HG02870 (cell line): ENCODE measurements around the gene ZRANB3.

Source experiments
- ATAC-seq: cut with Tn5 transposase; IDR thresholded peaks from one replicate; pipeline ENCODE4 v1.9.1; 2021; ENCODE audit warnings: mild to moderate bottlenecking, moderate library complexity; ENCODE audit not compliant: unreplicated experiment

Gene ZRANB3

DNA sequence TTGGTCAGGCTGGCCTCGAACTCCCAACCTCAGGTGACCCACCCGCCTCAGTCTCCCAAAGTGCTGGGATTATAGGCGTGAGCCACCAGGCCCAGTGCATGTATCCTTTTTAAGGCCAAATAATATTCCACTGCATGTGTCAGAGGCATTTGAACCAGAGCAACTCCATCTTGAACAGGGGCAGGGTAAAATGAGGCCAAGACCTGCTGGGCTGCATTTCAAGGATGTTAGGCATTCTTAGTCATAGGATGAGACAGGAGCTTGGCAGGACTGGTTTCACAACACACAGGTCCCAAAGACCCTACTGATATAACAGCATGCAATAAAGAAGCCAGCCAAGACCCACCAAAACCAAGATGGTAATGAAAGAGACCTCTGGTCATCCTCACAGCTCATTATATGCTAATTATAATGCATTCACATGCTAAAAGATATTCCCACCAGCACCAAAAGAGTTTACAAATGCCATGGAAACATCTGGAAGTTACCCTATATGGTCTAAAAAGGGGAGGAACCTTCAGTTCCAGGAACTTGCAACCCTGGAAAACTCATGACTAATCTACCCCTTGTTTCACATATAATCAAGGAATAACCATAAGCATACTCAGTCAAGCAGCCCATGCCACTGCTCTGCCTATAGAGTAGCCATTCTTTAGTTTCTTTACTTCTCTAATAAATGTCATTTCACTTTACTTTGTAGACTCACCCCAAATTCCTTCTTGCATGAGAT lies 274.3 kb downstream of the ZRANB3 start:
- no peak for ATAC-seq

DNA sequence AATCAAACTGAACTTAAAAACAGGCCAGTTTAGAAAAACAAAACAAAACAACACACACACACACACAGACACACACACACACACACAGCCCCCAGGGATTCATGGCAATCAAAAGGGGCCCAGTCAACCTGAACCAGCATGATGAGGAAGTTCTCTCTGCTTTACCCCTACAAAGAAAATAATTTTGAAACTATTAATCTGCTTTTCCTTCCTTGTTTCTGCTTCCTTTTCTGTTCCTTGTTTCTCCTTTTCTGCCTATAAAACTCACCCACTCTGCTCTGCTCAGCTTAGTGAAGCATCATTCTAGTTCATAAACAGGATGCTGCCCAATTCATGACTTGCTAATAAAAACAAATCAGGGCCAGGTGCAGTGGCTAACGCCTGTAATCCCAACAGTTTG lies 275.8 kb downstream of the ZRANB3 start:
- no peak for ATAC-seq

DNA sequence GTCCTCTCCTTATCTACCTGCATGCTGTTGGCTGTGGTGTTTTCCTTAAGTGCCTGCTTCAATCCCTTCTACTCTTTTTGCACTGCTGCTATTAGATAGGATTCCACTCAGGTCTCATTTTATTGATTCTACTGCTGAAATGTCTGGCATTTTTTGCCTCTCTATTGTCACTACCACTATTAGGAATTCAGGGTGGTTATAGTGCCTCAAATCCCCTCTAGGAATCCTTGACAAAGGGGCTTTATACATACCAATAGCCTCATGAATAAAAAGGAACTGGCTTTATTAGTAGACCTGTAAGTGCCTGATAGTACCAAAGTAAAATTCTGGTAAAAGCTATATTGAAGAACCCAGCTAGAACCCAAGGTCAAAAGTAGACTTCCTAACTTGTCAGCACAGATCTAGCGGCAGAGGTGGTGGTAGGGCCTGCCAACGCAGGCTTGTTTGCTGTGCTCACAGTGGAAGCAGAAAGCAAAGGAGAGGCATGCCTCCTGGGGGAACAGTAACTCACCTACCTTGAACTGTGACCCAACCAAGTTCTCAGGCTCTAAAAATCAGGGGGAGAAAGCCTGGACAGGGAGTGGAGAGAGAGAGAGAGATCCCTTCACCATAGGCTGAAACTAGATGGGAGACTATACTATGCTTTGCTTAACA lies 278.1 kb downstream of the ZRANB3 start:
- no peak for ATAC-seq

DNA sequence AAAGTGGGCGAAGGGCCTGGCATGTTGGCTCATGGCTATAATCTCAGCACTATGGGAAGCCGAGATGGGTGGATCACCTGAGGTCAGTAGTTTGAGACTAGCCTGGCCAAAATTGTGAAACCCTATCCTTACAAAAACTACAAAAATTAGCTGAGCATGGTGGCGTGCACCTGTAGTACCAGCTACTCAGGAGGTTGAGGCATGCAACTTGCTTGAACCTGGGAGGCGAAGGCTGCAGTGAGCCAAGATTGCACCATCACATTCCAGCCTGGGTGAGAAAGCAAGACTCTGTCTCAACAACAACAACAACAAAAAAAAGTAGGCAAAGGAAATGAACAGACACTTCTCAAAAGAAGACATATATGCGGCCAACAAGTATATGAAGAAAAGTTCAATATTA lies 282.4 kb downstream of the ZRANB3 start:
- no peak for ATAC-seq

DNA sequence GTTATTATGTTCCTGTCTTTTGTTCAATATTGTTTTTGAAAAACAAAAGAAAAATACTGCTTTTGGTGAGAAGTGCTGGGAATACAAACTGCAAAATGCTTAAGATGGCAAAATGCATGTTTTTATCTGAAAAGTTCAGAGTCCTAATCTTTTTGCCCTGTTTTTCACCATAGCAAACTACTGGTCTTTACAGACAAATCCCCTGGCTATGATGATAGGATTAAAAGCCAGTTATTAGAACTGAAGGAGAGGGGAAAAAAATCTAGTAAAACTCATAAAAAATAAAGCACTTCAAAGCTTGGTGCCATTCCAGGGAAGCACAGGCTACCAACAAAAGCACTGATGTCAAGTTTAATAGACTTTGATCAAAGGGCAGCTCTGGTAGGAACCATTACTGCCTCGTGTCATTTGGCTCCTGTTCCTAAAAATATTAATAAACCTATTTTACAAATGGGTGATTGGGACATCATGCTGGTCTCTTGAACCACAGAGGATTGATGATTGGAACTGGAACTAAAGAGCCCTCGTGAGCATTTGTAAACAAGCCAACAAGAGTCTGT lies 284.2 kb downstream of the ZRANB3 start:
- ATAC-seq, result no peak

DNA sequence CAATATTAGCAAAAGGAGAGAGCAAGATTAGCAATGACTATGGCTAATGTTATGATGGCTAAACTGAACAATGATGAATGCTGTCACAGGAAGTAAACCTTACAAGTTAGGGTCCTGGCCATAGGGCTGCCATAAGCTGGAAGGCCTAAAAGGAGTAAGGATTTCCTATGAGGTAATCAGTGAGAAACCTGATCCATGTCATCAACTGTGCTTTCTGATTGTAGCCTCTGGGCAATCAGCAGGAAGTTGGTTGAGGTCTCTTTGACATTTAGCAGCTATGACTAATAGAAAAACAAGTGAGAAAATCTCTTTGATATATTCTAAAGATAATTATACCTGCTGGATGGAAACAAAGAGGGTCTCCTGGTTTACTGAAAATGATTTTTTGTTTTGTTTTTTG lies 285.9 kb downstream of the ZRANB3 start:
- no peak for ATAC-seq

DNA sequence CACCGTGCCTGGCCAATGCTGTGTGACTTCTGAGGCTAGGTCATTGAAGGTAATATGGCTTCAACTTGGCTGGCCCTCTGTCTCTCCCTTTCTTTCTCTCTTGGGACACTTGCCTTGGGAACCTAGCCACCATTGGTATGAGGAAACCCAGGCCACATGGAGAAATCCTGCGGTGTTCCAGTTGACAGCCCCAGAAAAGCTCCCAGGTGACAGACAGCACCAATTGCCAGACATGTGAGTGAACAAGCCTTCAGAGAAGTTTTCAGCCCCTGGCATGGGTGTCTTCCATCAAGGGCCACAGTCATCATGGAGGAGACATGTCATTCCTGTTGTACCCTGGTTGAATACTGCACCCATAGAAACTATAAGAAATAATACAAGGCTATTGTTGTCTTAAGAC lies 292.4 kb downstream of the ZRANB3 start:
- ATAC-seq, result no peak

DNA sequence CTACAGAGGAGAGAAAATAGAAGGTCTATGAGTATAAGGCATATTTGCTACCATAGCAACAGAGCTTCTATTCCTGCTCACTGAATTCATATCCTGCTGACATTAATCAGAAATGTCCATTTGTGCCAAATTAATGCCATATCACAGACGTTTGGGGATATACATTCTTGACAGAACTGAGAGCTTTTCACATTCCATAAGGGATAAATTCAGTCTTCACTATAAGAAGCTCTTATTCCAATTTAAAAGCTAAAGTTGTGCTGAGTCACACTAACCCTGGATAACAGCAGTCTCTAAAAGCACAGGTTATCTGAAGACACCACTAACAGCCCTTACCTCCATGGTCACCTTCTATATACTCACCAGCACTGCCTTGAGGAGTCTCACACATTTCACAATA lies 300.9 kb downstream of the ZRANB3 start:
- no peak for ATAC-seq

DNA sequence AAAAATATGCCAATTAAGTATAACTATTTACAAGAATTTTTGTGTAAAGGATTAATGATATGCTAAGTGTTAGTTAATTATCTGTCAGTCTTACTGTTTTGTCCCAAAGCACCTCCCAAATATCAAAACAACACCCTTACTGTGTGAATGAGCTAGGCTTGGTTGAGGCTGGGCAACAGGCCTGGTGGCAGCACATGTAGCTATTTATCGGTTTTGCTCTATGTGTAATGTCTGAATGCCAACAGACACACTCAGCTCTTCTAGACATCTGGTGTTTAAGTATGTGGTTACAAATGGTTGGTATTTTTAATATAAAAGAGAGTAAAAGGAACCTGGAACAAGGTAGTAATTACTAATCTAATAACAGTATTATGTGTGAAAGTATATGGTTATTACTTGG lies 303.6 kb downstream of the ZRANB3 start:
- no peak for ATAC-seq

DNA sequence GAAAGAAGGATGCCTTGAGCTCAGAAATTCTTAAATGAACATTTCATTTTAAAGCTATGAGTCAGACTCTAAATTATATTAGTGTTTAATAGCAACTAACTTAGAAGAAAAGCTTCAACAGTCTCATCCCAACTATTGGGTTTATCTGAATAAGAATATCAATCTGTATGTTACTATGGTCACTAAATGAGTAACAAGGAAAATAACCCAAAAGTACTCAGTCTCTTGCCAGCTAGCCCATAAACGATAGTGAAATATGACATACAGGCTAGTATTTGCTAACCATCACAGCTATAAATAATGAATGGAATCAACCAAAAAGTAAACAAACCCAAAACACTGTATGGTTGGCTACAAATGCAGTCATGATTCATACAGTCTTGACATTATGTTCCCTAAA lies 304.1 kb downstream of the ZRANB3 start:
- ATAC-seq, result no peak

DNA sequence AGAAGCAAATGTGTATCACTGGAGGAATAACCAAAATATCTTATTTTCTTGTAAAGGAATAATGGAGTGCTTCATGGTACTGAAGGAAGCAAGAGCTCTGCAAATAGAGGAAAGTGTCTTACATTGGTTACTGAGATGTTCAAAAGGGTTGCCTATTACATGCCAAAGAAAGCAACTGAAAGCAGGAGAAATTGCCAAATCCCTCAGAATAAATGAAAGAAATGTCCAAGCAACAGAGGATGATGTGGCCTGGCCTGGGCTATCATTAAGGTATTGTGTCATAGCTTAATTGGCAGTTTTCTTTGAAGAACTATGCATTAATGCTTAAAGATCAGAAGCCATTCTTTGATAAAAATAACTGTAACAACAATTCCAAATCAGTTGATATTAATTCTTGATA lies 305.2 kb downstream of the ZRANB3 start:
- no peak for ATAC-seq

DNA sequence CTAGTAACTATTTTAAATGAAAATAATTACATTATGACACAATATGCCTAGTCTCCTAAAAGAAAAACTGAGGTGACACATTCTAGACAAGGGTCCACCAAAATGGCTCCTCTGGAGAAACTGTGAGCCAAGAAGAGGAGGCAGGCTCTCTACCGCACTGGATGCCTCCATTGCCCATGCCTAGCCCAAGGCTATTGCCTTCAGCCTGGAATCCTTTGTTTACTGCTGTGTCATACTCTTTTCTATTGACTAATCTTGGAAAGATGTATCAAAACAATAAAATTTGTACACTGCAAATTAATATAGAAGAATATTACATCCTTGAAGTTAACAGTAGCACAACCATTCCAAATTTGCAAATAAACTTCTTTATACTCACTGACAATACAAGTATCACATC lies 311.8 kb downstream of the ZRANB3 start:
- no peak for ATAC-seq

DNA sequence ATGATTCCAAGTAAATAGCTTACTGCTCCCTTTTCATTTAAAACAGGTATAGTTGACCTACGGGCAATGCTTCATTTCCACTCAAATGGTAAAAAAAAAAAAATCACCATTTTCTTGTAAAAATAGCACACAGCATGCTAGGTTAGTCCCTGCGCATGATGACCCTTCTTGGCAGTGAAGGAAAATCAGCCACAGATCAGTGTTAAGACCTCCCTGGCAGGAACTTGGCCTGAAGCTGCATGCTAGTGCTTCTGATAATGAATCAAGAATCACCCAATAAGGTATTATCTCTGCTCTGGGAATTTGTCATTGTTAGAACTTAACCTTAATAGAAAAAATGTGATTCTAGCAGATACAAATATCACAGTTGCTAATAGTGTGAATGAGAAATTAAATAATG lies 312.6 kb downstream of the ZRANB3 start:
- ATAC-seq, result no peak

DNA sequence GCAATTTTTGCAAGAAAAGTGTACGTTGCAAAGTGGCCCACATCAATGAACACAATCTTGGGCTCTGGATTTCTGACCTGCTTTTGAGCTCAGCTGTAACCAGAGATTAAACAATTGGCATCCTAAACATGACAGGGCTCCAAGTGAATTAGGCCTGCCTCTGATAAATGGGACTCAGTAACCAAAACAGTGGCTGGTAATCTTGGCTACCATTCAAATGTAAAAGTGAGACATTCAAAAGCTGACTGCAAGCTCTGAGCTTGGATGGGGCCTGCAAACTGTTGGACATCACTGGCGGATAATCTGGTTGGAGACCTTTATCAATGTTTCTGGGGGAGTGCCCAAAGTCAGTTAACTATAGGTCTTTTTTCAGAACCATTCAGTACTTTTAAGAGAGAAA lies 318.3 kb downstream of the ZRANB3 start:
- no peak for ATAC-seq

DNA sequence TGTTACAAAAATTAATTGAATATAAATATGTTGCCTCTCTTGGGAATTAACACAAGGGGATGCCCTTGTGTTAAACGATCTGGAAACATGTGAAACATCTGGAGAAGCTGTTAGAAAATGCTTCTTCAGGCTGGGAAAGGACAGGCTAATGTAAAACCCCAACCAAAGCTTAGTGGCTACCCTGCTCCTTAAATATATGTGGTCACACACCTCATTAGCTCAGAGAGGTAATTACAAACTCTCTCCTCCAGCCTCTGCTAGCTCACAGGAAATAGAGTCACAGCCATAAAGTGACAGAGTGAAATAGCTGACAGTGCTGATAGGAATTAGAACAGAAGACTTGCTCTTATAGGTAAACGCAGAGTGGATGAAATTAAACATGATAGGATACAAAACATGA lies 323.0 kb downstream of the ZRANB3 start:
- ATAC-seq, result no peak

DNA sequence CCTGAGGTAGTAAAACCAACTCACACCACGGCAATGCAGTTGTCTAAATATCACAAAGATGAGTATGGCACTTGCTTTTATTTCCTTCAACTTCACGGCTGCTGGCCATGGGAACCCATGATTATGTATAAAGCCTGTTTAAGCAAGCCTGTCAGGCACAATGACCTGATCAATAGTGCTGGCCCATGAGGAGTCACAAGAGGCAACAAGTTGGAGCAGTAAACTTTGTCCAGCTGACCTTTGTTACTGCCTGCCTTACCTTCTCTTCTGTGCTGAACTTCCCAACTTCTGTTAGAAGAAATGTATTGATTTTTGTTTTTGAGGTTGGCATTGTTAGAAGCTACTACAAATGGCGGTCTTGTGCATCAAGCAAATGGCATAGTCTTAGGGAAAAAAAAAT lies 327.1 kb downstream of the ZRANB3 start:
- no peak for ATAC-seq

DNA sequence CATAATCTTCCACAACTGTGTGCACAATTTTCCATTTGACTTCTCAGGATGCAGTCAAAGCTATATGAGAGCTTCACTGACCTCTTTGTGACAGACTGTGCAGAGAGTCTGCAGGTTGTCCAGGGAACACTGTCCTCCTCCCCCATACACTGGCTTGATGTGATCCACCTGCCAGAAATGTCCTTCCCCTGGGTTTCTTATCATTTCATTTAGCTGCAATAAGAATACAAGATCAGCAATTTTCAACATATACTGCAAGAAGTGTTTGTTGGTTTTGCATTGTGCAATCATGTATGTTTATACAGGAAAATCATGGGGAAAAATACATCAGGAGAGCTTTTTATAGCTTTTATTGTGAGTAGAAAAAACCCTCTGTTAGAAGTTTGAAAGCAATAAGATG lies 328.3 kb downstream of the ZRANB3 start:
- ATAC-seq, result no peak

DNA sequence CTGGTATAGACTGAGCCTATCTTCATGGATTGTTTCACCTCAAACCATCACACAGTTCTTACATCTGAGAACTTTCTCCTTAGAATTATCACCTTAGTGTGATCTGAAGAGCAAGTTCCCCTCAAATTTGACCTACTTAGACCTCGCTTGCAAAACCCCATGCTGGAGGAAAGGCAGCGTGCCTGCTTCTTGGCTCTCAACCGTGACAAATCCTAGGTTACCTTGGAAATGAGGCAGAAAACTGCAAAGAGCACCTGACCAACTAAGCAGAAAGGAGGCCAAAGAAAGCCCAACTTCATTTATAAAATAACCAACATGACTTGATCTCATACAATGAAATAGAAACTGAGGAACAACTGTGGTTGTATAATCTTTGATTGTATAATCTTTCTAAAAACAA lies 332.5 kb downstream of the ZRANB3 start:
- no peak for ATAC-seq

DNA sequence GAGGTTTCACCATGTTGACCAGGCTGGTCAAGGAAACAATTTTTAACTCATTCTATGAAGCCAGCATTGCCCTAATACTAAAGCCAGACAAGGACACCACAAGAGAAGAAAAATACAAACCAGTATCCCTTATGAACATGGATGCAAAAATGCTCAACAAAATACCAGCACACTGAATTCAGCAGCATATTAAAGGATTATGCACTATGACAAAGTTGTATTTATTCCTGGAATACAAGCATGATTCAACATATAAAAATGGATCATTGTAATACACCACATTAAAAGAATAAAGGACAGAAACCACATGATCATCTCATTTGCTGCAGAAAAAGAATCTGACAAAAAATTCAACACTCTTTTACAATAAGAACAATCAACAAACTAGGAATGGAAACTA lies 340.2 kb downstream of the ZRANB3 start:
- no peak for ATAC-seq

DNA sequence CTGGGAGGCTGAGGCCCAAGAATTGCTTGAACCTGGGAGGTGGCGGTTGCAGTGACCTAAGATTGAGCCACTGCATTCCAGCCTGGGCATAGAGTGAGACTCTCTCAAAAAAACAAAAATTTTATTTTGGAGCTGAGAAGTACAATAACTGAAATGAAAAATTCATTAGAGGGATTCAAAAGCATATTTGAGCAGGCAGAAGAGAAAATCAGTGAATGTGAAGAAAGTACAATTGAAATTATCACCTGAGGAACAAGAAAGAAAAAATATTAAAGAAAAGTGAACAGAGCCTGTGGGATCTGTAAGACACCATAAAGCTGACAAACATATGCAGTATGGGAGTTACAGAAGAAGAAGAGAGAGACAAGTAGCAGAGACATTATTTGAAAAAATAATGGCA lies 341.9 kb downstream of the ZRANB3 start:
- ATAC-seq, result no peak

DNA sequence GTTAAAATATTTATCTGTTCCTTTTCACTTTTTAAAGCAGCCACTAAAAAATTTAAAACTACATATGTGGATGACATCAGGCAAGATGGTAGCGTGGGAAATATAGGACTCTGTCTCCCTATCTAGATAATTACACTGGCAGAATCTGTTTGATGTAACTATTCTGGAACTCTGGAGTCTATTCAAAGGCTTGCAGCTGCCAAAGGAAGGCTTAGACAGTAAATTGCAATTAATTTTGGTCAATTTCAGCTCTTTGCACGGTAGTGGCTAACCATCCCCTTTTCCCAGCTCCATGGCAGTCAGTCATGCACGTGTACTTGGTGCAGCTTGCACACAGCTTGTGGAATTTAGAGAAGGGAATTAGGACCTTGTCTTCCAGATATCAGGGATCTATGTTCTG lies 343.7 kb downstream of the ZRANB3 start:
- ATAC-seq, result no peak

DNA sequence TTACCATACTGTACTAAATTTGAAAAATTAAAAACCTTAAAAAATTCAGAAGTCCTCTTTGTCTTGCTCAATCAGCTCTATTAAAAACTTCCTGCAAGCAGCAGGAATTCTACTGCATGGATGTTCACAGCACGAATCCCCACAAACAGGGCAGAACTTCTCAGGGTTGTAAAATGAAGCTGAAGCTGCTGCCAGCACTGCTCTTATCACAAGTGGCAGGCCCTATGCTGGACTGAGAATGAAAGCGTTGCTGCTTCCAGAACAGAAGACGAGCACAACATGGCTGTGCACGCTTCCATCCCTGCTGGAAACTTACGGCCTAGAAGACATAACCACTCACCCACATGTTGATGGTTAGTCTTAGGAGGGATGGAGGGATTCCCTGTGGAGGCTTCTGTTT lies 345.0 kb downstream of the ZRANB3 start:
- no peak for ATAC-seq

DNA sequence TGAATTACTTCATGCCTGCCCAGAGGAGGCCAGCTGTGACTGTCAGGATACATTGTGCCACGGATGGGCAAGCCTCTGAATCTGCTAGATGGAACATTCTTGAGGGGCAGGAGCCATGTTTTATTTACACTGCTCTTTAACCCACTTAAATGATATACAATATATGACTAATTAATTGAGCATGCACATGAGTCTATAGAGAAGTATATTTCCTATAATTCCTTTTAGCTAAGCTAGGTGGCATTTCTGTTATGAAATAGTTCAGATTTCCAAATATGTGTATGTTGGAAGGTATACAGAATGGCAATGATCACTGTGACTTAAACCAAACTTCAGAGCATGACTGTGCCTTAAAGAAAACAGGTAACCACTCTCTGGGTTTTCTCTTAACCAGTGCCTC lies 347.2 kb downstream of the ZRANB3 start:
- no peak for ATAC-seq
